H1 (cell line): ENCODE measurements around the gene MGST1. TPM values are rescaled to one million over a fixed set of nuclear protein-coding genes. Genes with fewer than 3 reads are reported as not detected.

ENCODE experiments used
- ATF3 ChIP-seq: IDR thresholded peaks from 2 replicates; pipeline ENCODE4 v1.6.1; 2011; ENCODE audit warnings: low read depth, mild to moderate bottlenecking, low read length; ENCODE audit not compliant: insufficient read depth
- EP300 ChIP-seq, 2 experiments: IDR thresholded peaks; 1 replicate in 1 of 2; 2 replicates in 1 of 2; pipeline ENCODE4 v1.6.1; 2011 to 2012; ENCODE audit warnings: low read depth in 2 of 2, low read length in 2 of 2, mild to moderate bottlenecking in 2 of 2, borderline replicate concordance in 1 of 2, inconsistent platforms in 1 of 2, moderate library complexity in 1 of 2
- PHF8 ChIP-seq: fragments of 200-600 bp; sonication (generic); conservative IDR thresholded peaks from 2 replicates; pipeline ENCODE4 v1.7.1; 2012; ENCODE audit warnings: low read depth, mild to moderate bottlenecking, inconsistent platforms, low read length, moderate library complexity
- POLR2AphosphoS5 ChIP-seq: IDR thresholded peaks from 2 replicates; pipeline ENCODE4 v1.6.1; 2011; ENCODE audit warnings: low read depth, low read length
- RNF2 ChIP-seq: fragments of 200-900, 300-1000 bp; sonication (generic); IDR thresholded peaks from 2 replicates; pipeline ENCODE4 v1.7.1; 2016; ENCODE audit warnings: borderline replicate concordance, low read depth, mild to moderate bottlenecking, antibody characterized with exemption, low read length; ENCODE audit not compliant: poor library complexity, severe bottlenecking; ENCODE audit errors: missing control alignments
- SIX5 ChIP-seq: IDR thresholded peaks from 2 replicates; pipeline ENCODE4 v1.6.1; 2011; ENCODE audit warnings: mild to moderate bottlenecking, low read depth, low read length
- ZNF274 ChIP-seq: IDR thresholded peaks from 2 replicates; pipeline ENCODE4 v1.7.0; 2012; ENCODE audit warnings: low read length, borderline replicate concordance; ENCODE audit errors: extremely low read depth
- polyA plus RNA-seq, 7 experiments: library from polyadenylated mRNA; depleted of rRNA in 3 of 7; stranded (reverse) in 5 of 7; unstranded in 2 of 7; fragments of >200 nt in 5 of 7; fragments of 200-250 nt in 2 of 7; gene quantifications; 1 replicate in 5 of 7; 2 replicates in 1 of 7; 4 replicates in 1 of 7; pipeline versions ENCODE4 v1.2.1 to v1.2.3, GENCODE V29; 2011 to 2013; ENCODE audit warnings: missing spikeins in 2 of 7, mixed read lengths in 2 of 7
- total RNA-seq: library from RNA; stranded (reverse); fragmentation: NEBNext Ultra II Directional; extraction: Animal tissue kit (Norgen Biotek cat#: 25700); gene quantifications from 2 replicates; pipeline ENCODE4 v1.2.1, GENCODE V29; 2021

The MGST1 gene
- total and polyA plus RNA-seq, 2 of the 8 experiments (the other 6 are each of a cell fraction or from before 2014, with no cell fraction given), result 442 to 478 TPM

GRCh38 chr12:16348435-16349130, 1.1 kb downstream of the MGST1 start (continued):
- TF ChIP-seq ZNF274, result no peak
- no peak for TF ChIP-seq SIX5
- no peak for TF ChIP-seq POLR2AphosphoS5
- TF ChIP-seq EP300 (IDR thresholded peaks at IDR 0.05; ENCODE audit: borderline replicate concordance in 1 of 2, low read depth in 2 of 2, low read length in 2 of 2), result no peak
- TF ChIP-seq PHF8, result no peak
- no peak for TF ChIP-seq RNF2
- no peak for TF ChIP-seq ATF3
